Ishikawa (cell line): ENCODE measurements around the gene DIS3L2.

ENCODE experiments used
- CEBPB ChIP-seq: IDR thresholded peaks from 2 replicates; pipeline ENCODE4 v1.6.1; 2012
- RAD21 ChIP-seq: IDR thresholded peaks from 2 replicates; pipeline ENCODE4 v1.6.1; 2012; ENCODE audit warnings: low read depth
- TAF1 ChIP-seq: IDR thresholded peaks from 2 replicates; pipeline ENCODE4 v1.6.1; 2012; ENCODE audit warnings: low read depth, mild to moderate bottlenecking
- TCF12 ChIP-seq: IDR thresholded peaks from 2 replicates; pipeline ENCODE4 v1.6.1; 2012; ENCODE audit warnings: low read depth
- TEAD4 ChIP-seq: IDR thresholded peaks from 2 replicates; pipeline ENCODE4 v1.6.1; 2012
- YY1 ChIP-seq: IDR thresholded peaks from 2 replicates; pipeline ENCODE4 v1.6.1; 2012; ENCODE audit warnings: low read depth
- TF ChIP-seq, protein P1 (sequence below): IDR thresholded peaks from 2 replicates; pipeline ENCODE4 v1.6.1; 2012; ENCODE audit warnings: low read depth, mild to moderate bottlenecking

GRCh38 chr2:232368311-232368731 is 406.8 kb downstream of the DIS3L2 start:
- TF ChIP-seq CEBPB (no peak), TEAD4 (no peak), TCF12 (no peak), RAD21 (no peak), TAF1 (no peak), YY1 (no peak)
- TF ChIP-seq, protein P1, sequence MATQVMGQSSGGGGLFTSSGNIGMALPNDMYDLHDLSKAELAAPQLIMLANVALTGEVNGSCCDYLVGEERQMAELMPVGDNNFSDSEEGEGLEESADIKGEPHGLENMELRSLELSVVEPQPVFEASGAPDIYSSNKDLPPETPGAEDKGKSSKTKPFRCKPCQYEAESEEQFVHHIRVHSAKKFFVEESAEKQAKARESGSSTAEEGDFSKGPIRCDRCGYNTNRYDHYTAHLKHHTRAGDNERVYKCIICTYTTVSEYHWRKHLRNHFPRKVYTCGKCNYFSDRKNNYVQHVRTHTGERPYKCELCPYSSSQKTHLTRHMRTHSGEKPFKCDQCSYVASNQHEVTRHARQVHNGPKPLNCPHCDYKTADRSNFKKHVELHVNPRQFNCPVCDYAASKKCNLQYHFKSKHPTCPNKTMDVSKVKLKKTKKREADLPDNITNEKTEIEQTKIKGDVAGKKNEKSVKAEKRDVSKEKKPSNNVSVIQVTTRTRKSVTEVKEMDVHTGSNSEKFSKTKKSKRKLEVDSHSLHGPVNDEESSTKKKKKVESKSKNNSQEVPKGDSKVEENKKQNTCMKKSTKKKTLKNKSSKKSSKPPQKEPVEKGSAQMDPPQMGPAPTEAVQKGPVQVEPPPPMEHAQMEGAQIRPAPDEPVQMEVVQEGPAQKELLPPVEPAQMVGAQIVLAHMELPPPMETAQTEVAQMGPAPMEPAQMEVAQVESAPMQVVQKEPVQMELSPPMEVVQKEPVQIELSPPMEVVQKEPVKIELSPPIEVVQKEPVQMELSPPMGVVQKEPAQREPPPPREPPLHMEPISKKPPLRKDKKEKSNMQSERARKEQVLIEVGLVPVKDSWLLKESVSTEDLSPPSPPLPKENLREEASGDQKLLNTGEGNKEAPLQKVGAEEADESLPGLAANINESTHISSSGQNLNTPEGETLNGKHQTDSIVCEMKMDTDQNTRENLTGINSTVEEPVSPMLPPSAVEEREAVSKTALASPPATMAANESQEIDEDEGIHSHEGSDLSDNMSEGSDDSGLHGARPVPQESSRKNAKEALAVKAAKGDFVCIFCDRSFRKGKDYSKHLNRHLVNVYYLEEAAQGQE: no peak
